ENCODE results near the gene SELENOV.

DNA sequence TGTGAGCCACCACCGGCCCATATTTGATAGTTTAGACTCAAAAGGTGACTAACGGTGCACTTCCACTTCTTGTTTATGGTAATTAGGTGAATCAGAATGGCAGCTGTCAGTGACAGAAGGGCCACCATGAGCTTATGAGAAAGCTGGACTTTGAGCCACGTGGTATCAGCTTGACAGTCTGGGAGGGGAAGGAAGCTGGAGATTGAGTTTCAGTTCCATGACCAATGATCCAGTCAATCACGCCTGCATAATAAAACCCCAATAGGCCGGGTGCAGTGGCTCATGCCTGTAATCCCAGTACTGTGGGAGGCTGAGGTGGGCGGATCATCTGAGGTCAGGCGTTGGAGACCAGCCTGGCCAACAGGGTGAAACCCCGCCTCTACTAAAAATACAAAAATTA, 9.6 kb downstream of the SELENOV start:
- TF ChIP-seq, protein P1, sequence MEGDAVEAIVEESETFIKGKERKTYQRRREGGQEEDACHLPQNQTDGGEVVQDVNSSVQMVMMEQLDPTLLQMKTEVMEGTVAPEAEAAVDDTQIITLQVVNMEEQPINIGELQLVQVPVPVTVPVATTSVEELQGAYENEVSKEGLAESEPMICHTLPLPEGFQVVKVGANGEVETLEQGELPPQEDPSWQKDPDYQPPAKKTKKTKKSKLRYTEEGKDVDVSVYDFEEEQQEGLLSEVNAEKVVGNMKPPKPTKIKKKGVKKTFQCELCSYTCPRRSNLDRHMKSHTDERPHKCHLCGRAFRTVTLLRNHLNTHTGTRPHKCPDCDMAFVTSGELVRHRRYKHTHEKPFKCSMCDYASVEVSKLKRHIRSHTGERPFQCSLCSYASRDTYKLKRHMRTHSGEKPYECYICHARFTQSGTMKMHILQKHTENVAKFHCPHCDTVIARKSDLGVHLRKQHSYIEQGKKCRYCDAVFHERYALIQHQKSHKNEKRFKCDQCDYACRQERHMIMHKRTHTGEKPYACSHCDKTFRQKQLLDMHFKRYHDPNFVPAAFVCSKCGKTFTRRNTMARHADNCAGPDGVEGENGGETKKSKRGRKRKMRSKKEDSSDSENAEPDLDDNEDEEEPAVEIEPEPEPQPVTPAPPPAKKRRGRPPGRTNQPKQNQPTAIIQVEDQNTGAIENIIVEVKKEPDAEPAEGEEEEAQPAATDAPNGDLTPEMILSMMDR (IDR thresholded peaks at IDR 0.05; ENCODE audit: borderline replicate concordance, extremely low read depth, low read length, poor library complexity, severe bottlenecking), result no peak
- no peak for TF ChIP-seq EZH2 (IDR thresholded peaks at IDR 0.05; ENCODE audit: borderline replicate concordance, low read depth, low read length, severe bottlenecking)
